GM18909 (cell line): ENCODE measurements around the gene BLVRB.
A peak's percentile ranks its signal among the peaks of the same experiment; 100 is the strongest.

Experiments
- ATAC-seq: cut with Tn5 transposase; IDR thresholded peaks from one replicate; pipeline ENCODE4 v1.9.1; 2021; ENCODE audit warnings: mild to moderate bottlenecking; ENCODE audit not compliant: unreplicated experiment, poor library complexity

The BLVRB gene

GRCh38 chr19:40425450-40426287 is 39.9 kb downstream of the BLVRB start, which contains the start of gene SERTAD1:
TSS of gene SERTAD1 (minus strand) at chr19:40425992. CDS start at chr19:40423546, 2,446 bp downstream.
- ATAC-seq = peak; percentile 87

DNA sequence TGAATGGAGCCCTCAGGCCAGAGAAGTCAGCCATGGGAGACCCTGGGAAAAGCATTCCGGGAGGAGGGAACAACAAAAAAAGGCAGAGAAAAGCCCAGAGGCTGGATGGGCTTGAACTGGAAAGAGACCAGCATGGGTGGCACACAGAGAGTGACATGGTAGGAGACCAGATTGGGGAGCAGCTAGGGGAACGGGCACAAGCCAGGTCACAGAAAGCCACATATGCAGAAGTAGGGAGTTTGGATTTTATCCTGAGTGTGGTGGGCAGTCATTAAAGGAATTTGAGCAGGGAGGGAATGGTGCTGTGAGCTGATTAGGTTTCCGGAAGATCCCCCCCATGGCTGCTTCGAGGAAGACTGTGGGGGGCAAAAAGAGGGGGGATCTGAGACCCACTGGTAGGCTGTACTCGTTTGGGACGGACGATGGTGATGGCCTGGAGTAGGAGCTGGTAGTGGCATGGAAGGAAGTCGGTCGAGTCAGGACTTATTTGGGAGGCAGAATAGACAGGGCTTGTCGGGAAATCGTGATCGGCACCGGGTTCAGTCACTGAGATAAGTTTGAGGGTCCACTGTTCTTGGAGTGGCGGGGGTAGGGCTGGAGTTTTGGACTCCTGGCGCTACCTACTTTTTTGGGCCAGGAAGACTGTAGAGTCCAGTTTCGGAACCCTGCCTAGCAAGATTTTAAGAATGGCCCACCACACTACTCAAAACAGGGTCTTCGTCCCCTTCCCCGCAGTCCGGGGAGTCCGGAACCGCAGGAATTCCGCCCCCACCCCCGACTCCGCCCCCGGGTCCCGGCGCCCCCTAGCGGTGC is 40.7 kb downstream of the BLVRB start:
- ATAC-seq = peak; percentile 1

- no peak for ATAC-seq
Measured at GRCh38 chr19:40423938-40424337, 41.6 kb downstream of the BLVRB start.

DNA sequence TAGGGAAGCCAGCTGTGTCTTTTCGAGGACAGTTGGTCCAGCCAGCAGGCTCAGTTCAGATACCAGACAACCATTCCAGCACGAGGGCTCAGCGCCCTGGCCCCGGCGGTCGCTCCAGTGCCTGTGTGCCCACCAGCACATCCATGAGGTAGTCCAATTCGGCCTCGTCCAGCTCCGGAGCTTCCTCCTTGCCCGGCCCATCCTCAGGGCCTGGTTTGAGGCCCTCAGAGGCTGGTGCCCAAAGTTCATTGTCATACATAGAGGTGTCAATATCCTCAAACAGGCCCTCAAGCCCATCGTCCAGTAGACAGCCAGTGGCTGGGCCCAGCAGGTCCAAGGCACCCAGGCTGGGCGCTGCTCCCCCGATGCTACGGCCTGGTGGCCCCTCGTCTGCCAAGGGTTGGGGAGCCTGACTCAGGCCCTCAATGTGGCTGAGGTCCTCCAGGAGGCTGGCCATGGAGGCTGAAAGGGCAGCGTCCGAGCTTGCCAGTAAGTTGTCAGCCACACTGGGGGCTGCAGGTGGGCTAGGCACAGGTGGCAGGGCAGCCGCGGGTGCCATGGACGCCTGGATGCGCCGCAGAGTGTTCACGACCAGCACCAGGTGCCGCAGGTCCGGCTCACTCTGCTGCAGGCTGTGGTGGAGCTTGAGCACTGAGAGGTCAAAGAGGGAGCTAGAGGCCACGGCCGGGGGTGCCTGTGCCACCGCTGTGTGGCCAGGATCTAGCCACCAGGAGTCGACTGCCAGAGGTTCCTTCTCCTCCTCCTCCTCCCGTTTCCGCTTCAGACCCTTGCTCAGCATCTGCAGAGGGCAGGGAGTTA is 42.6 kb downstream of the BLVRB start:
- no peak for ATAC-seq

DNA sequence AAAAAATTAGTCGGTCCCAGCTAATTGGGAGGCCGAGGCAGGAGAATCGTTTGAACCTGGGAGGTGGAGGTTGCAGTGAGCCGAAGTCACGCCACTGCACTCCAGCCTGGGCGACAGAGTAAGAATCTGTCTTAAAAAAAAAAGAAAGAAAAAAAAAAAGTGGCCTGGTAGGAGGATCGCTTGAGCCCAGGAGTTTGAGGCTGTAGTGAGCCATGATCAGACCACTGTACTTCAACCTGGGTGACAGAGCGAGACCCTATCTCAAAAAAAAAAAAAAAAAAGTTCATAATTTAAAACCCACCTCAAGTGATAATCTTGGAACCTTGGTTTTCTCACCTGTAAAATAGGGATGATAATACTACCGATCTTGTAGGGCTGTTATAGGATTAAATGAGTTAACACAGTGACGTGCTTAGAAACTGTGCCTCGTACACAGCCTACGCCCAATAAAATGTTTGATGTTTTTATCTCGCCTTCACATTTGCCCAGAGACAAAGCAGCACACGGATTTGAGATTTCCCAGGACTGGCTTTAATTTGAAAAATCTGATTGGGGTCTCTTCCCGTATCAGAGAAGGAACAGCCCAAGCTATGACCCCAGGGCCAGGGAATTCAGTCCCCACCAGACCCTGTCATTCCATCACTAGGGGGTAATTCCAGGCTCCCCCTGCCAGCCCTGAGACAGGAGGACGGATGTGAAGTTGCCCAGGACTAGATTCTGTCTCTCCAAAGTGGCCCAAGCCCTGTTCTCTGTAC is 43.4 kb downstream of the BLVRB start:
- ATAC-seq = no peak

- peak; percentile 37 for ATAC-seq
Measured at GRCh38 chr19:40420766-40421765, 44.5 kb downstream of the BLVRB start.

- ATAC-seq = no peak
Measured at GRCh38 chr19:40420451-40420765, 45.1 kb downstream of the BLVRB start.

DNA sequence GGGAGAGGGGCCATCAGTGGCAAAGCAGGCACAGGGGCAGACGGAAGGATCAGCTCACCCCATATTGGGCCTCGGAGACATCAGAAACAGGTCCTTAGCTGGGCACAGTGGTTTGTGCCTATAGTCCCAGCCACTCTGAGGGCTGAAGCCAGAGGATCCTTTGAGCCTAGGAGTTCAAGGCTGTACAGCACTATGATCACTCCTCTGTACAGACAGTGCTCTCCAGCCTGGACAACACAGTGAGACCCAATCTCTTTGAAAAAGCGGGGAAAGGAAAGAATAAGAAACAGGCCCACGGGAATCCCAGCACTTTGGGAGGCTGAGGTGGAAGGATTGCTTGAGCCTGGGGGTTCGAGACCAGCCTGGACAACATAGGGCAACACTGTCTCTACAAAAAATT is 45.8 kb downstream of the BLVRB start:
- ATAC-seq = no peak

GRCh38 chr19:40419066-40419612 is 46.4 kb downstream of the BLVRB start:
- no peak for ATAC-seq

DNA sequence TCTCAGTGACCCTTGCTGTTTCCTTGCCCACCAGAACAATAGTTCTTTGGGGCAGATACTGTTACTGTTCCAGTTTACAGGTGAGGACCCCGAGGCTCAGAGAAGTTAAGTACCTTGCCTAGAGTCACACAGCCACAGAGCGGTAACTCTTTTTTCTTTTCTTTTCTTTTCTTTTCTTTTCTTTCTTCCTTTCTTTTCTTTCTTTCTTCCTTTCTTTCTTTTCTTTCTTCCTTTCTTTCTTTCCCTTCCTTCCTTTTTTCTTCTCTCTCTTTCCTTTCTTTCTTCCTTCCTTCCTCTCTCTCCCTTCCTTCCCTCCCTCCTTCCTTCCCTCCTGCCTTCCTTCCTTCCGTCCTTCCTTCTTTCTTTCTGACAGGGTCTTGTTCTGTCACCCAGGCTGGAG is 47.5 kb downstream of the BLVRB start:
- ATAC-seq = no peak

- ATAC-seq = no peak
Measured at GRCh38 chr19:40417643-40417981, 47.9 kb downstream of the BLVRB start.

- peak; percentile 24 for ATAC-seq
Measured at GRCh38 chr19:40416918-40417642, 48.5 kb downstream of the BLVRB start.

DNA sequence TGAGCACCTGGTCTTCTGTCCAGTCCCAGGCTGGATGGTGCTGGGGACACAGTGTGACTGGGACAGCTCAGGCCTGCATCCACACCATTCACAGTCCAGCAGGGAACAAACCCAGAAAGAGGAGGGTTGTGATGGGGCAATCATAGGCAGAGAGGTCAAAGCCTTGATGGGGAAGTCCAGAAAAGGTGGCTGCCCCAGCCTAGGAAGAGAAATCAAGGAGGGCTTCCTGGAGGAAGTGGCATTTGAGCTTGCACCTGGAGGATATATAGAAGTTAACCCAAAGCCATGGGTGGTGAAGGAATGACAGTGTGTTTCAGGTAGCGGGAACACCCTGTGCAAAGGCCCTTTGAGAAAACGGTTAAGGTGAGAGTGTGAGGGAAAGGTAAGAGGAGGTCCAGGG is 49.8 kb downstream of the BLVRB start:
- no peak for ATAC-seq

GRCh38 chr19:40414542-40415535 is 50.7 kb downstream of the BLVRB start:
- no peak for ATAC-seq

GRCh38 chr19:40413291-40413845 is 52.2 kb downstream of the BLVRB start, which contains the start of gene PRX:
TSS of gene PRX (minus strand) at chr19:40413378. CDS start at chr19:40407932, 5,446 bp downstream.
- no peak for ATAC-seq

DNA sequence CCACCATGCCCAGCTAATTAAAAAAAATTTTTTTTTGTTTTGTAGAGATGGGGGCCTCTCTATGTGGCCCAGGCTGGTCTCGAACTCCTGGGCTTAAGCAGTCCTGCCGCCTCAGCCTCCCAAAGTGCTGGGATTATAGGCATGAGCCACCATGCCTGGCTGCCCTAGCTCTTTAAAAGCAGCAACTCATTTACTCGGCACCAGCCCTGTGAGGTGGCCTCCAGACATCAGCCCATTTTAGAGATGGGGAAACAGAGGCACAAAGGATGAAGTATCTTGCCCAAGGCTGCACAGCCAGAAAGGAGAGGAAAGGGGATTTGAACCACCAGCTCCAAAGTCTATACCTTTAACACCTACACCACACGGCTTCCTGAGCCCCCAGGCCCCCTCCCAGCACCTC is 52.7 kb downstream of the BLVRB start:
- no peak for ATAC-seq
